ENCODE measurements around the gene PIR.

PIR gene

GRCh38 chrX:15475486-15475885 lies 17.6 kb downstream of the PIR start:
- DNase-seq, result no peak

GRCh38 chrX:15475021-15475420 lies 18.1 kb downstream of the PIR start:
- no peak for DNase-seq

- peak; percentile 63 for DNase-seq
Observed at GRCh38 chrX:15474028-15474427, 19.1 kb downstream of the PIR start.

GRCh38 chrX:15472531-15472930 lies 20.6 kb downstream of the PIR start:
- DNase-seq, result no peak

GRCh38 chrX:15471028-15471427 lies 22.1 kb downstream of the PIR start:
- DNase-seq, result peak; percentile 82

- DNase-seq, result no peak
Observed at GRCh38 chrX:15469613-15470012, 23.5 kb downstream of the PIR start.

GRCh38 chrX:15468036-15468435 lies 25.1 kb downstream of the PIR start:
- DNase-seq, result peak; percentile 63

- no peak for DNase-seq
Observed at GRCh38 chrX:15465896-15466651, 27.1 kb downstream of the PIR start.

GRCh38 chrX:15465347-15465746 lies 27.8 kb downstream of the PIR start:
- DNase-seq, result no peak

GRCh38 chrX:15464704-15465103 lies 28.4 kb downstream of the PIR start:
- no peak for DNase-seq

GRCh38 chrX:15451913-15452312 lies 41.2 kb downstream of the PIR start:
- DNase-seq, result no peak

- DNase-seq, result peak; percentile 9
Observed at GRCh38 chrX:15448010-15448639, 45.0 kb downstream of the PIR start.

- DNase-seq, result peak; percentile 60
Observed at GRCh38 chrX:15441464-15441863, 51.7 kb downstream of the PIR start.

GRCh38 chrX:15438332-15438731 lies 54.8 kb downstream of the PIR start:
- no peak for DNase-seq

GRCh38 chrX:15437724-15438123 lies 55.4 kb downstream of the PIR start:
- DNase-seq, result no peak

- no peak for DNase-seq
Observed at GRCh38 chrX:15435836-15436619, 57.1 kb downstream of the PIR start.

- no peak for DNase-seq
Observed at GRCh38 chrX:15434205-15434604, 58.9 kb downstream of the PIR start.

- no peak for DNase-seq
Observed at GRCh38 chrX:15430584-15430983, 62.5 kb downstream of the PIR start.

GRCh38 chrX:15430076-15430475 lies 63.1 kb downstream of the PIR start:
- DNase-seq, result no peak

GRCh38 chrX:15425024-15425423 lies 68.1 kb downstream of the PIR start:
- no peak for DNase-seq

GRCh38 chrX:15418707-15419181 lies 74.4 kb downstream of the PIR start:
- DNase-seq, result no peak

- DNase-seq, result no peak
Observed at GRCh38 chrX:15418041-15418706, 75.0 kb downstream of the PIR start.

Measured in eye (tissue), 1 donor.